PC-3 (cell line): Measurements from ENCODE around the gene FAM83F. TPM values are rescaled to one million over a fixed set of nuclear protein-coding genes. Genes with fewer than 3 reads are reported as not detected.
A peak's percentile ranks its signal among the peaks of the same experiment; 100 is the strongest.

ENCODE experiments used
- ATAC-seq: fragments of 200-7000 bp; cut with Tn5 transposase; 2 replicates; pipeline ENCODE4 v1.9.1; 2020; ENCODE audit warnings: mild to moderate bottlenecking, moderate library complexity
- BruUV-seq: library from RNA; stranded (reverse); fragments of 400-500 nt; replicated peaks from 2 replicates; lab custom pipeline; 2021; lab: Mats Ljungman, UMichigan
- CTCF ChIA-PET: fragments of 300-600 bp; sonication (Branson Sonifier 250); formaldehyde crosslinking; loops from one replicate; lab custom pipeline; 2022; ENCODE audit warnings: antibody characterized with exemption; lab: Charles Lee
- POLR2A ChIA-PET: fragments of 300-600 bp; sonication (Branson Sonifier 250); formaldehyde crosslinking; loops from one replicate; lab custom pipeline; 2022; ENCODE audit warnings: antibody characterized with exemption; ENCODE audit not compliant: unreplicated experiment; lab: Charles Lee
- DNase-seq: peaks from one replicate; pipeline ENCODE4 v3.0.0-alpha.2; 2015
- H2AFZ ChIP-seq: fragments of 300-600 bp; sonication (generic); 2 replicates; pipeline ENCODE4 v1.6.0; 2016; ENCODE audit warnings: antibody characterized with exemption, low read length
- H3F3A ChIP-seq: fragments of 300-600 bp; sonication (generic); one replicate; pipeline ENCODE4 v1.6.0; 2017; ENCODE audit warnings: antibody characterized with exemption, low read length, control low read depth, mild to moderate bottlenecking; ENCODE audit not compliant: unreplicated experiment
- H3K27ac ChIP-seq: fragments of 300-600 bp; sonication (generic); 2 replicates; pipeline ENCODE4 v1.5.1; 2016; ENCODE audit warnings: mild to moderate bottlenecking, low read length
- H3K27me3 ChIP-seq: fragments of 300-600 bp; sonication (generic); 2 replicates; pipeline ENCODE4 v1.6.1; 2016; ENCODE audit warnings: low read length, mixed read lengths
- H3K36me3 ChIP-seq: fragments of 300-600 bp; sonication (generic); 2 replicates; pipeline ENCODE4 v1.6.1; 2016; ENCODE audit warnings: low read depth, mixed run types, low read length, mixed read lengths
- H3K4me1 ChIP-seq: fragments of 300-600 bp; sonication (generic); 2 replicates; pipeline ENCODE4 v1.5.1; 2016; ENCODE audit warnings: low read length; ENCODE audit not compliant: insufficient read depth
- H3K4me2 ChIP-seq: fragments of 300-600 bp; sonication (generic); 2 replicates; pipeline ENCODE4 v1.6.0; 2016; ENCODE audit warnings: low read length
- H3K4me3 ChIP-seq: fragments of 300-600 bp; sonication (generic); 2 replicates; pipeline ENCODE4 v1.5.1; 2016; ENCODE audit warnings: mild to moderate bottlenecking, low read length, mixed read lengths
- H3K79me2 ChIP-seq: fragments of 300-600 bp; sonication (generic); 2 replicates; pipeline ENCODE4 v1.6.1; 2017; ENCODE audit warnings: low read length, mixed read lengths
- H3K9ac ChIP-seq: fragments of 300-600 bp; sonication (generic); 2 replicates; pipeline ENCODE4 v1.6.0; 2016; ENCODE audit warnings: mild to moderate bottlenecking, low read length
- H3K9me2 ChIP-seq: fragments of 300-600 bp; sonication (generic); replicated peaks from 2 replicates; pipeline ENCODE4 v1.6.1; 2016; ENCODE audit warnings: mixed run types, low read length, mixed read lengths
- H3K9me3 ChIP-seq: fragments of 300-600 bp; sonication (generic); 2 replicates; pipeline ENCODE4 v1.6.1; 2016; ENCODE audit warnings: low read length, mixed read lengths
- H4K20me1 ChIP-seq: fragments of 300-600 bp; sonication (generic); 2 replicates; pipeline ENCODE4 v1.6.1; 2016; ENCODE audit warnings: low read length, mixed read lengths
- EZH2 ChIP-seq: fragments of 300-600 bp; sonication (generic); IDR thresholded peaks from one replicate; pipeline ENCODE4 v1.6.1; 2017; ENCODE audit warnings: antibody characterized with exemption, mild to moderate bottlenecking, low read length; ENCODE audit not compliant: unreplicated experiment
- EZH2phosphoT487 ChIP-seq: fragments of 300-600 bp; sonication (generic); IDR thresholded peaks from 2 replicates; pipeline ENCODE4 v1.6.1; 2018; ENCODE audit warnings: mild to moderate bottlenecking, antibody characterized with exemption, low read length, borderline replicate concordance
- intact Hi-C: fragments of 100-400 bp; cut with micrococcal nuclease; formaldehyde crosslinking; loops from 2 replicates; pipeline ENCODE4 v1.9.0; 2023
- total RNA-seq: library from RNA; depleted of rRNA; stranded (reverse); fragments of >200 nt; gene quantifications from 2 replicates; pipeline ENCODE4 v1.2.3, GENCODE V29; 2014
- TF ChIP-seq, protein P1 (sequence below): fragments of 300-600 bp; sonication (generic); conservative IDR thresholded peaks from 2 replicates; pipeline ENCODE4 v1.5.1; 2017; ENCODE audit warnings: antibody characterized with exemption, low read depth, mild to moderate bottlenecking, low read length

The FAM83F gene
- total RNA-seq, 1 experiment from 2014 or later: 5.5 TPM

DNA sequence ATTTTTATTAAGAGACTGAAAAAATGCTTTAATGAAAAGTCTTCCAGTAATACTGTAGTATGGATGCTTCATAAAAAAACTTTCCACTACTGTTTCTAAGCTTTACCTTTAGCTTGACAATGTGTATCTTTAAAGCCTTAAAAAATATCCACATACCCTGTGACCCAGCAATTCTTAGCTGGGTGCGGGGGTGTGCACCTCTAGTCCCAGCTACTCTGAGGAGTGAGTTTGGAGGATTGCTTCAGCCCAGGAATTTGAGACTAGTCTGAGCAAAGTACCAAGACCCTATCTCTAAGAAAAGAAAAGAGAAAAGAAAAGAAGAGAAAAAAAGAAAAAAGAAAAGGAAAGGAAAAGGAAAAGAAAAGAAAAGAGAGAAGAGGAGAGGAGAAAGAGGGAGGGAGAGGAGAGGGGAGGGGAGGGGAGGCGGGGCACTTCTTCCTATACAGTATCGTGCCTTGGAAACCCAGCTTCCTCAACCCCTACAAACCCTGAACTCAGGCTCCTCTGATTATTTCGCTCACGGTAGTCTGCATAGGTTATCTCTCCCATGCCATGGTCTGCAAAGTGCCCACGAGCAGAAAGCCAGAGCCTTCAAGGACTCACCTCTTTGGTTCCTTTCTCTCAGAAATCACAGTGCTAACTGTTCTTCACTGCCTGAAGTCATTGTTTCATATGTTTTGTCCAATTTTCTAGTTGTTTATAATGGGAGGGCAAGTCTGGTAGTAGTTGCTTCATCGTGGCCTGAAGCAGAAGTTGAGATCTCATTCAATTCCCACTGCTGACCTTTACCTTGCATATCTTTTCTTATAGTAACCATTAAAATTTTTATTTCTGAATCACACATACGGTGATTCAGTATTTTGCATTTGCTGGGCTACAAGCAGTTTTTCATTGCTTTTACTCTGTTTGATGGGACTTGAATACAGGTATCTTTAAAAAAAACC is 82.2 kb downstream of the FAM83F start:
- ATAC-seq (peak; percentile 94), DNase-seq (peak; percentile 61)
- Histone ChIP-seq H3K9me3 (no peaks in the 10 kb centered on the region), H3K9me2 (no peaks in the 10 kb centered on the region), H3K79me2 (no peaks in the 10 kb centered on the region), H3K27ac (peak overlapping the region; percentile 74), H4K20me1 (no peaks in the 10 kb centered on the region), H3K4me2 (peak overlapping the region; percentile 80), H3K4me1 (peaks cover 20% of the 10 kb centered on the region), H3K4me3 (peak overlapping the region; percentile 47), H3F3A (no peaks in the 10 kb centered on the region), H3K36me3 (no peaks in the 10 kb centered on the region), H3K9ac (no peak overlapping the region; the same call in 1 of the 2 replicates), H2AFZ (peak overlapping the region; percentile 57; the same call in 1 of the 2 replicates), H3K27me3 (no peaks in the 10 kb centered on the region)
- ChIA-PET CTCF (no interaction called here), POLR2A (no interaction called here)
- TF ChIP-seq EZH2 (no peak), EZH2phosphoT487 (no peak)
- TF ChIP-seq, protein P1, sequence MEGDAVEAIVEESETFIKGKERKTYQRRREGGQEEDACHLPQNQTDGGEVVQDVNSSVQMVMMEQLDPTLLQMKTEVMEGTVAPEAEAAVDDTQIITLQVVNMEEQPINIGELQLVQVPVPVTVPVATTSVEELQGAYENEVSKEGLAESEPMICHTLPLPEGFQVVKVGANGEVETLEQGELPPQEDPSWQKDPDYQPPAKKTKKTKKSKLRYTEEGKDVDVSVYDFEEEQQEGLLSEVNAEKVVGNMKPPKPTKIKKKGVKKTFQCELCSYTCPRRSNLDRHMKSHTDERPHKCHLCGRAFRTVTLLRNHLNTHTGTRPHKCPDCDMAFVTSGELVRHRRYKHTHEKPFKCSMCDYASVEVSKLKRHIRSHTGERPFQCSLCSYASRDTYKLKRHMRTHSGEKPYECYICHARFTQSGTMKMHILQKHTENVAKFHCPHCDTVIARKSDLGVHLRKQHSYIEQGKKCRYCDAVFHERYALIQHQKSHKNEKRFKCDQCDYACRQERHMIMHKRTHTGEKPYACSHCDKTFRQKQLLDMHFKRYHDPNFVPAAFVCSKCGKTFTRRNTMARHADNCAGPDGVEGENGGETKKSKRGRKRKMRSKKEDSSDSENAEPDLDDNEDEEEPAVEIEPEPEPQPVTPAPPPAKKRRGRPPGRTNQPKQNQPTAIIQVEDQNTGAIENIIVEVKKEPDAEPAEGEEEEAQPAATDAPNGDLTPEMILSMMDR: no peak
- intact Hi-C loops: loop anchor here (5.0 kb wide), 1 partner anchor 100 kb away; the partner anchor contains the start of gene TNRC6B
- no TSS peak for BruUV-seq

DNA sequence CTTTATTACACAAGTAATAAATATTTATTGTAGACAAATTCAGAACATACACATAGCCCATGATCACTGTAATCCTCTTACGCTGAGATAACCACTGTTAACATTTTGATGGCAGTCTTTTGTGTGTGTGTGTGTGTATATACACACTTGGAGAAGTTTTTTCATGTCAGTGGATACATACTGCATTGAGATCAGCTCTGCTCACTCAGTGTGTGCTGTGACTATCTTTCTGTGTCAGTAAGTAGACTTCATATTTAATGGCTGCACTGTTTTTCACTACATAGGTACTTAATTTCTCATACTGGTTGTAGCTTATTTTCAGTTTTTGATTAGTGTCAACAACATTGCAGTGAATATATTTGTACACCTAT is 82.9 kb downstream of the FAM83F start:
- DNase-seq (no peak), ATAC-seq (peak; percentile 69)
- peaks cover 20% of the 10 kb centered on the region for H3K4me1 ChIP-seq
- no peaks in the 10 kb centered on the region for H3K9me3 ChIP-seq
- H3K9ac ChIP-seq: peak overlapping the region; percentile 8; the same call in 1 of the 2 replicates
- CTCF ChIA-PET: no interaction called here
- POLR2A ChIA-PET: no interaction called here
- H3K79me2 ChIP-seq: no peaks in the 10 kb centered on the region
- H3K27ac ChIP-seq: peak overlapping the region; percentile 74
- TF ChIP-seq EZH2 (no peak), EZH2phosphoT487 (no peak)
- TF ChIP-seq, protein P1: no peak
- H3K4me2 ChIP-seq: peak overlapping the region; percentile 80
- intact Hi-C loops: loop anchor here (5.0 kb wide), 1 partner anchor 100 kb away; the partner anchor contains the start of gene TNRC6B
- no peaks in the 10 kb centered on the region for H4K20me1 ChIP-seq
- H3K27me3 ChIP-seq: no peaks in the 10 kb centered on the region
- H3K36me3 ChIP-seq: no peaks in the 10 kb centered on the region
- no peaks in the 10 kb centered on the region for H3K9me2 ChIP-seq
- no TSS peak for BruUV-seq
- peak overlapping the region; percentile 57; the same call in 1 of the 2 replicates for H2AFZ ChIP-seq
- no peaks in the 10 kb centered on the region for H3F3A ChIP-seq
- H3K4me3 ChIP-seq: peak overlapping the region; percentile 47

DNA sequence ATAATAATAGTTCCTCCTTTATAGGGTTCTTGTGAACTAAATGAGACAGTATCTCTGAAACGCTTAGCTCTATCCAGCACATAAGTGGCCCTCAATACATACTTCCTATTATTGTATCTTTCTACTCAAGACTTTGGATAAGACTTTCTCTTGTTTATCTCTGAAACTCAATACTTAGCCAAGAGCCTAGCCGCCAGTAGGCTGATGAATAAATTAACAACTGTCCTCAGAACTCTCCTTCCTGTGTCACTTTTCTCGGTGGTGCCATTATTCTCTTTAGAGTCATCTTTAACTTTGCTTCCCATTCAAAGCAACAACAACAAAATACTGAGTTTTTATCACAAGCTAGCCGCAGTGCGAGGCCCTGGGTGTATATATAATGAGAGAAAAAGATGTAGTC is 86.9 kb downstream of the FAM83F start:
- H3K9me3 ChIP-seq: no peaks in the 10 kb centered on the region
- no peak for TF ChIP-seq EZH2
- no peak for TF ChIP-seq EZH2phosphoT487
- TF ChIP-seq, protein P1: no peak
- H3K27ac ChIP-seq: no peak overlapping the region
- no peaks in the 10 kb centered on the region for H3K36me3 ChIP-seq
- no peaks in the 10 kb centered on the region for H3K27me3 ChIP-seq
- CTCF ChIA-PET: no interaction called here
- H3K4me1 ChIP-seq: peaks cover 15% of the 10 kb centered on the region
- no peaks in the 10 kb centered on the region for H4K20me1 ChIP-seq
- no peaks in the 10 kb centered on the region for H3F3A ChIP-seq
- ATAC-seq (no peak), DNase-seq (no peak)
- POLR2A ChIA-PET: no interaction called here
- no peak overlapping the region for H2AFZ ChIP-seq
- BruUV-seq: no TSS peak
- H3K9ac ChIP-seq: no peak overlapping the region
- no peaks in the 10 kb centered on the region for H3K9me2 ChIP-seq
- H3K4me3 ChIP-seq: no peak overlapping the region
- no peak overlapping the region for H3K4me2 ChIP-seq
- intact Hi-C loops: no loop called here
- H3K79me2 ChIP-seq: no peaks in the 10 kb centered on the region
